HL-60 (cell line): ENCODE results near the gene TPCN2.

Source experiments
- DNase-seq, 2 experiments: peaks; one replicate each; pipeline ENCODE4 v3.0.0-alpha.2; 2010 to 2020; ENCODE audit warnings: low read depth in 1 of 2, low spot score in 1 of 2
- H3K27ac ChIP-seq: fragments of 250-450 bp; sonication (Bioruptor Pico); replicated peaks from 2 replicates; pipeline ENCODE4 v1.5.1; 2020; ENCODE audit warnings: mild to moderate bottlenecking, moderate library complexity
- H3K27me3 ChIP-seq: fragments of 250-450 bp; sonication (Bioruptor Pico); 2 replicates; pipeline ENCODE4 v1.5.1; 2021; ENCODE audit warnings: mild to moderate bottlenecking, moderate library complexity; ENCODE audit not compliant: insufficient read depth, poor library complexity, severe bottlenecking
- H3K4me3 ChIP-seq: replicated peaks from 2 replicates; pipeline ENCODE4 v1.5.1; 2011; ENCODE audit warnings: mild to moderate bottlenecking, control low read depth, low read length; ENCODE audit not compliant: insufficient read depth
- CTCF ChIP-seq: IDR thresholded peaks from one replicate; pipeline ENCODE4 v1.5.1; 2011; ENCODE audit warnings: low read length, control low read depth, inconsistent platforms; ENCODE audit not compliant: insufficient read depth
- GABPA ChIP-seq: IDR thresholded peaks from 2 replicates; pipeline ENCODE4 v1.6.1; 2012; ENCODE audit warnings: low read depth
- POLR2AphosphoS5 ChIP-seq: IDR thresholded peaks from 2 replicates; pipeline ENCODE4 v1.6.1; 2012; ENCODE audit warnings: low read depth
- SPI1 ChIP-seq: IDR thresholded peaks from 2 replicates; pipeline ENCODE4 v1.6.1; 2012; ENCODE audit warnings: low read depth, mild to moderate bottlenecking, borderline replicate concordance
- TF ChIP-seq, protein P1 (sequence below): IDR thresholded peaks from 2 replicates; pipeline ENCODE4 v1.6.1; 2012; ENCODE audit warnings: low read depth; ENCODE audit not compliant: insufficient replicate concordance

TPCN2 gene

GRCh38 chr11:69000831-69001242 lies 47.9 kb upstream of the TPCN2 start:
- TF ChIP-seq SPI1: no peak
- TF ChIP-seq CTCF: no peak
- TF ChIP-seq, protein P1, sequence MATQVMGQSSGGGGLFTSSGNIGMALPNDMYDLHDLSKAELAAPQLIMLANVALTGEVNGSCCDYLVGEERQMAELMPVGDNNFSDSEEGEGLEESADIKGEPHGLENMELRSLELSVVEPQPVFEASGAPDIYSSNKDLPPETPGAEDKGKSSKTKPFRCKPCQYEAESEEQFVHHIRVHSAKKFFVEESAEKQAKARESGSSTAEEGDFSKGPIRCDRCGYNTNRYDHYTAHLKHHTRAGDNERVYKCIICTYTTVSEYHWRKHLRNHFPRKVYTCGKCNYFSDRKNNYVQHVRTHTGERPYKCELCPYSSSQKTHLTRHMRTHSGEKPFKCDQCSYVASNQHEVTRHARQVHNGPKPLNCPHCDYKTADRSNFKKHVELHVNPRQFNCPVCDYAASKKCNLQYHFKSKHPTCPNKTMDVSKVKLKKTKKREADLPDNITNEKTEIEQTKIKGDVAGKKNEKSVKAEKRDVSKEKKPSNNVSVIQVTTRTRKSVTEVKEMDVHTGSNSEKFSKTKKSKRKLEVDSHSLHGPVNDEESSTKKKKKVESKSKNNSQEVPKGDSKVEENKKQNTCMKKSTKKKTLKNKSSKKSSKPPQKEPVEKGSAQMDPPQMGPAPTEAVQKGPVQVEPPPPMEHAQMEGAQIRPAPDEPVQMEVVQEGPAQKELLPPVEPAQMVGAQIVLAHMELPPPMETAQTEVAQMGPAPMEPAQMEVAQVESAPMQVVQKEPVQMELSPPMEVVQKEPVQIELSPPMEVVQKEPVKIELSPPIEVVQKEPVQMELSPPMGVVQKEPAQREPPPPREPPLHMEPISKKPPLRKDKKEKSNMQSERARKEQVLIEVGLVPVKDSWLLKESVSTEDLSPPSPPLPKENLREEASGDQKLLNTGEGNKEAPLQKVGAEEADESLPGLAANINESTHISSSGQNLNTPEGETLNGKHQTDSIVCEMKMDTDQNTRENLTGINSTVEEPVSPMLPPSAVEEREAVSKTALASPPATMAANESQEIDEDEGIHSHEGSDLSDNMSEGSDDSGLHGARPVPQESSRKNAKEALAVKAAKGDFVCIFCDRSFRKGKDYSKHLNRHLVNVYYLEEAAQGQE: no peak
- TF ChIP-seq POLR2AphosphoS5: no peak
- no peak for TF ChIP-seq GABPA
- DNase-seq: no peak
- Histone ChIP-seq H3K4me3 (no peak overlapping the region), H3K27ac (no peak overlapping the region), H3K27me3 (no peaks in the 10 kb centered on the region)

GRCh38 chr11:69001243-69002081 lies 47.3 kb upstream of the TPCN2 start:
- no peak for TF ChIP-seq POLR2AphosphoS5
- no peak for TF ChIP-seq GABPA
- TF ChIP-seq CTCF: no peak
- TF ChIP-seq, protein P1: no peak
- TF ChIP-seq SPI1: no peak
- Histone ChIP-seq H3K27ac (no peak overlapping the region), H3K27me3 (no peaks in the 10 kb centered on the region), H3K4me3 (no peak overlapping the region)
- no peak for DNase-seq

- H3K27ac ChIP-seq: no peak overlapping the region
- no peak for TF ChIP-seq GABPA
- TF ChIP-seq, protein P1: no peak
- TF ChIP-seq SPI1: no peak
- no peak for TF ChIP-seq POLR2AphosphoS5
- TF ChIP-seq CTCF: no peak
- DNase-seq: no peak
- H3K4me3 ChIP-seq: no peak overlapping the region
- H3K27me3 ChIP-seq: no peaks in the 10 kb centered on the region
These were observed 46.6 kb upstream of the TPCN2 start for GRCh38 chr11:69002110-69002569.
